ENCODE results near the gene MINPP1.
A peak's percentile ranks its signal among the peaks of the same experiment; 100 is the strongest.
"Not testable (repeated sequence)": the region's sequence is repeated elsewhere in the genome, so short reads cannot be mapped to it uniquely, and the experiment has no call there.

Gene MINPP1

GRCh38 chr10:87504640-87505365 is at the start of gene MINPP1:
TSS of gene MINPP1 (plus strand) at chr10:87504893. CDS start at chr10:87504916, 23 bp downstream.
- peak; percentile 87 for DNase-seq

GRCh38 chr10:87456586-87457220 is 48.0 kb upstream of the MINPP1 start:
- DNase-seq, result not testable (repeated sequence)

GRCh38 chr10:87461751-87462150 is 42.9 kb upstream of the MINPP1 start:
- DNase-seq, result not testable (repeated sequence)

GRCh38 chr10:87466849-87467248 is 37.8 kb upstream of the MINPP1 start:
- not testable (repeated sequence) for DNase-seq

- not testable (repeated sequence) for DNase-seq
These were observed 16.0 kb upstream of the MINPP1 start for GRCh38 chr10:87488733-87489132.

GRCh38 chr10:87490285-87490684 is 14.4 kb upstream of the MINPP1 start:
- not testable (repeated sequence) for DNase-seq

GRCh38 chr10:87492450-87492849 is 12.2 kb upstream of the MINPP1 start:
- DNase-seq, result not testable (repeated sequence)

- not testable (repeated sequence) for DNase-seq
These were observed 9.2 kb upstream of the MINPP1 start for GRCh38 chr10:87495446-87495845.

GRCh38 chr10:87497386-87497785 is 7.3 kb upstream of the MINPP1 start:
- DNase-seq, result not testable (repeated sequence)

GRCh38 chr10:87498106-87498789 is 6.4 kb upstream of the MINPP1 start:
- DNase-seq, result not testable (repeated sequence)

GRCh38 chr10:87500646-87501048 is 4.0 kb upstream of the MINPP1 start:
- DNase-seq, result no peak

- DNase-seq, result no peak
These were observed 1.3 kb upstream of the MINPP1 start for GRCh38 chr10:87503401-87503800.

GRCh38 chr10:87503886-87504285 is 807 bp upstream of the MINPP1 start:
- DNase-seq, result no peak

GRCh38 chr10:87504307-87504639 is 420 bp upstream of the MINPP1 start:
- DNase-seq, result no peak

- DNase-seq, result peak; percentile 63
These were observed 846 bp downstream of the MINPP1 start for GRCh38 chr10:87505366-87506111.

GRCh38 chr10:87506956-87507355 is 2.3 kb downstream of the MINPP1 start:
- DNase-seq, result no peak

- DNase-seq, result no peak
These were observed 3.3 kb downstream of the MINPP1 start for GRCh38 chr10:87507879-87508483.

- DNase-seq, result no peak
These were observed 4.1 kb downstream of the MINPP1 start for GRCh38 chr10:87508837-87509236.

GRCh38 chr10:87510025-87510424 is 5.3 kb downstream of the MINPP1 start:
- no peak for DNase-seq

GRCh38 chr10:87511526-87511925 is 6.8 kb downstream of the MINPP1 start:
- no peak for DNase-seq

GRCh38 chr10:87518937-87519336 is 14.2 kb downstream of the MINPP1 start:
- DNase-seq, result no peak

GRCh38 chr10:87519582-87519981 is 14.9 kb downstream of the MINPP1 start:
- DNase-seq, result peak; percentile 46

- no peak for DNase-seq
These were observed 19.0 kb downstream of the MINPP1 start for GRCh38 chr10:87523731-87524130.

Data from activated CD4-positive, alpha-beta T cell treated with anti-CD3 and anti-CD28 coated beads, Interleukin-2, Interleukin-6, amounts not matched to agents 100 ng/mL and 50 ng/mL, durations not matched to agents 16 hours and 8 hours (primary cell).